ENCODE data around the gene NHS.

NHS gene

DNA sequence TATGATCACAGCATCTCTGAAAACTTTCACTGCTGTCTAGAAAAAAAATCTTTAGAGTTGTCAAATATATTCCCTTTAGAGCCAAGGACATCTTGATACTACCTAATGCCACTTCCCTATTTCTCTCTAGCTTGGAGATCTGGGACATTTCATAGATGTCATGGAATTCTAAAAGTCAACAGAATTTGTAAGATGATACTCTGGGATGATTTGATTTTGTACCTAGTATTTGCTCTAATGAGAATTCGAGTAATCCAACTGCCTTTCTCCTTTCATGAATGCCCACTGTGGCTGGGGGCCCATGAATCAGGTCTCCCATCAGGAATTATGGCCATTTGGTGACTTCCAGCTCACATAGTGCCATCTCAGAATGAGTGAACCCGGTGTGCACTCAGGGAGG, 73.2 kb downstream of the NHS start:
- no peak for DNase-seq (ENCODE audit: low read depth in 2 of 2)

DNA sequence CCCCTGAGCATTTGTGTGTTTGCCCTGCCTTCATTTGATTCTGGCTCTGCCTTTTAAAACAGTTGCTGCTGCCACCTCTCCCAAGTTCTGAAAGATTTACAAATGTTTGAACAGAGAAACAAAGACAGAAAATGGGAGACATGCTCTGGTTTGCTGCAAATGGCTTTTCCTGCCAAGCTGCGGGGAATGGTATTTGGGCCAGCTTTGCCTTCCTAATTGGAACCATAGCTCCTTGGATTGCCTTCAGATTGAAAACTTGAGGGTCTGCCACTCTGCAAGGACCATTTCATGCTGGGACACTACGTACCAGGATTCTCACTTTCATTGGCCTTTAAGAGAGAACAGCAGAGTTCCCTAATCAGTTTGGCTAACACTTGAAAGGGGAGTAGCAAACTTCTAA, 74.9 kb downstream of the NHS start:
- DNase-seq (ENCODE audit: low read depth in 2 of 2): no peak

DNA sequence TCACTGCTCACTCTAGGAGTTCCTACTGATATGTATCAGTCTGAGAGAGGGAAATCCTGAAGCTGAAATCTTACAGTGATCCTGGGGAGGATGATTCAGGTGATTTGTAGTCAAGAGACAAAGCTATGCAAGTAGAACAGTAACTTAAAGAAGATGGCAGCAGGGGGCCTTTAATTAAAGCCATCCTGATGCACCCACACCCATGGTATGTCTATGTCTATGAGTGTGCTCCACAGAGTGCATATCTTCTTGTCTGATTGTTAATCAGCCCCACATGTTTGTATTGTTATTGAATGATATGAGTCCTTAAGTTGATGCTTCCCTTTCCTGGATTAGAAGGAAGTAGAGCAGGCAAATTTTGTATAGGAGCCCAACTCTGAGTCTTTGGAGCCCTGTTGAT, 78.8 kb downstream of the NHS start:
- DNase-seq (ENCODE audit: low read depth in 2 of 2): no peak

DNA sequence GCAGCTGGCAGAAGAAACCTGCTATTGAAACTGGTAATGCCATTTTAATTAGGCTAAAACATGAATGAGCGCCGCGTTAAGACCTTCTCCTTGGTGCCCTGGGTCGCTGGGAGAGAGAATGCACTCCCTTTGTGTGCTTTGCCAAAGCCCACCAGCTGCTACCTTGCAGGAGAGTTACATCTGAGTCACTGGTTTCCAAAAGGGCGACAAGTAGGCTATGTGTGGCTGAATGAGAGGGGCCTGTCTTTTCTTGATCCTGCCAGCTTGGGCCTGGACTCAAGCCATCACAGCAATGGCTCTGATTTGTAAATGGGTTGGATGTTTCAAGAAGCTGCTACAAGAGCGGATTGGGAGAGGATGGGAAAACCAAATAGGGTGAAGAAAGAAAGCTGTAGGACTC, 81.5 kb downstream of the NHS start:
- DNase-seq (ENCODE audit: low read depth in 2 of 2): no peak

DNA sequence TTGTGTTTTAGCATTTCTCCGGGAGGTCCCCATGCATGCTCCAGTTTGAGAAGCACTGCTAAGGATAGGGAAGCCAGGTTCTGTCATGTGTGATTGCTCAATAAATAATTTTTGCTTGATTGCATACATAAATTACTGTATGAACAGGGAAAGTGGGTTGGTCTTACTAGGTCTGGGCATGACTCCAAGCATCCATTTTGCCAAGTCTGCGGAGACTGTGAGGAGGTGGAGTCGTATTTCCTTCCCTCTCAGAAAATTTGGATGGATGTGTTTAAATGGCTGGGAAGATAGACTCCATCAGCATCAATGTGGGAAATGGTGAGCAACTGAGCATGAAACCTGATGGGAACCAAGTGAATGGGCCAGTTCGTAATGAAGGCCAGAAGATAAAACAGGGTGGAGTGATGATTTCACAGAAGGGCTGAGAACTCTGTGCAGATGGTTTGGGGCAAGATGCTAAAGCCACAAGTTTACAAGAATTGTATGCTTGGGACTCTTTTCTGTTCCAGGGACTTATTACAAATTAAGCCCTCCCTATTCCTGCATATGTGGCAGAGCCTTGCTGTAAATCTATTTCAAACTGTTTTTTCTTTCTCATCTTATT, 84.1 kb downstream of the NHS start:
- no peak for DNase-seq (ENCODE audit: low read depth in 2 of 2)

DNA sequence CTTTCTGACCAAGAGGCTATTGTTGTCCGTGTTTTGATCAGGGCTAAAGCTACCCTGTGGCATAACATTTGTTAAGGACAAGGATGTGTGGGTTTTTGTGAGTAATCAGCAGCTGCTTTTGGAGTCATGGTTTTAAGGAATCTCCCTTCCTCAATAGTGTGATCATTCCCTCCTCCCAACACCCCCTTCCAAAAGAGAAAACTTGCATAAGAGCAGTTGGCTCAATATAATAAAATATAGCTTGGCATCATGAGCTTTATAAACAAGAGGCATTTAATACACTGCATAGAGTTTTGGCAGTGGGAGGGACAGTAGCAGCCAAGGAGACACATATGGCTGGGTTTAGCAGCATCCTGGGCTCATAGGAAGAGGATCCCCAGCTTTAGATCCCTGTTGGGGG, 84.7 kb downstream of the NHS start:
- DNase-seq (ENCODE audit: low read depth in 2 of 2): no peak

DNA sequence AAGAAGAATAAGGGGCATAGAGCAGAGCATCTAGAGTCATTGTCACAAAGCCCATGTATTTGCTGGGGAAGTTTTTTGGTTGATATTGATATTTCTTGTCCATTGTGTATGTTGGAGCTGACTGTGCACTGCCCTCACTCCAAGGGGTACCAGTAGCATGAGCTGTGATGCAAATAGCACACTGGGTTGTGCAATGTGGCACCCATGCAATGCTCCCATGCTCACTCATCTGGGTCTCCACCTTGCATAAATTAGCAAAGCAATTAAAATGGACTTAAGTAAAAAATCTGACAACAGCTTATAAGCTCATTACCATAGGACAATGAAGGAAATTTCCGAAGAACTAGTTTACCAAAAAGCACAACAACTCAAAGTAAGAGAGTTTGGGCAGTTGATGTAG, 87.9 kb downstream of the NHS start:
- no peak for DNase-seq (ENCODE audit: low read depth in 2 of 2)

DNA sequence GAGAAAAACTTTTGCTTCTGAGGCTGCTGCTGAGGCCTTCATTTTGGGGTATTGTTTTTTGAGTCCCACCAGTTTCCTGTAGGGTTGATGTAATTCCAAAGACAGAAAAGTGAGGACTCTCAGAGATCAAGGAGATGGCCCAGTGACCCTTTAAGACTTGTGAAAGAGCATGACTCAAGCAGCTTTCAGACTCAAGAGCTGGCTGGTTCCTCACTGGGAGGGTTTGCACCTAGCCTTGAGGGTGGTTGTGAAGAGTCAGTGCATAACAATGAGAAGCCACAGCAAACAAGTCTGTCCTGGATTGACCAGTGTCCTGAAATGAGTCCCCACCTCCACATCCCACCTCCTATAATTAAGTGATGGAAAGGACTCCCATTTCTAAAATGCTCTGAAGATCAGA, 89.2 kb downstream of the NHS start:
- no peak for DNase-seq (ENCODE audit: low read depth in 2 of 2)

DNA sequence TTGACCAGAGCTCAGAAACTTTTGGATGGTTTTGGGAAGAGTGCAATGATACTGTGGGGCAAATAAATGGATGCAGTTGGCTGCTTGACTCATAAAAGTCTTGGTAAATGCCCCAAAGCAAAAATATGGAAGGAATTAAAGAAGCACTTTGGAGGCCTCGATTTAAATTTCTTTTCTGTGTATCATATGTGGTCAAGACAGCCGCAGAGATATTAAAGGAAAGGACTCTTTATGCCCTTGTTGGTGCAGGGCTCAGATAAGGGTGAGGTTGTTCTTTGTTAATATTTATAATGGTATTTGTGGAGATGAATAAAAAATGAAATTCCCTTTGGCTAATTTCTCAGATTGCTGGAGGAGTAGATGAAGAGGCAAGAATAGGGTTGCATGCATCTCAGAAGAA, 90.2 kb downstream of the NHS start:
- no peak for DNase-seq (ENCODE audit: low read depth in 2 of 2)

DNA sequence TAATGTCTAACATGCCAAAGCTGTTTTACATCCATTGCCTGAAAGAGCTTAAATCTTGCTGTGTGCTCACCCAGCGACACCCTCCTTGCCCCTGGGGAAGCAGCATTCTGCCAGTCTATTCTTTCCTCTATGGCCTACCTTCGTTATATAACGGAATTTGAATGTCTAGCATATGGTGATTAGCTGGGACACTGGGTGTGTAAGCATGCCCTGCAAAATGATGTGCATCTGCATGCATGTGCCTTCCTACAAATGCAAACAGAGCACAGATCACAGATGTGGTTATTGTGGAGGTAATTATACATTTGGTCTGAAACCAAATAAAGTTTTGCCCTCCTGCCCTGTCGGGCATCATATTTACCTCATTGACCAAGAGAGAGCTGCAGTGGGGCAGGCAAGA, 90.8 kb downstream of the NHS start:
- no peak for DNase-seq (ENCODE audit: low read depth in 2 of 2)

DNA sequence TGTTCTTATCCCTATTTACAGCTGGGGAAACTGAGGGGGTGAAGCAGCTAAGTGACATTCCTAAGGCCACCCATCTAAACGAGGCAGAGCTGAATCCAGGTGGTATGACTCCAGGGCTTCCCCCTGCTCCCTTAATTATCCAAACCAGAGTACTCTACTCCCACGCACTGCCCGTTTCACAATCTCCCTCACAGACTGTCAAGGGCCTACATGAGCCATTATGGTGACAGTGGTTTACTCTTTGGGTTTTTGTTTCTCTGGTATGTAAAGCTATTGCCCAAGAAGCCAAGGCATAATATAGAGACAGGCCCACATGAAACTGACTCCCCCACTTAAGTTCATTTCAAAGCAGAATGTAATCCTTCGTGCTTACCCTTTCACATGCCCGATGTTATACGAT, 95.1 kb downstream of the NHS start:
- no peak for DNase-seq (ENCODE audit: low read depth in 2 of 2)

DNA sequence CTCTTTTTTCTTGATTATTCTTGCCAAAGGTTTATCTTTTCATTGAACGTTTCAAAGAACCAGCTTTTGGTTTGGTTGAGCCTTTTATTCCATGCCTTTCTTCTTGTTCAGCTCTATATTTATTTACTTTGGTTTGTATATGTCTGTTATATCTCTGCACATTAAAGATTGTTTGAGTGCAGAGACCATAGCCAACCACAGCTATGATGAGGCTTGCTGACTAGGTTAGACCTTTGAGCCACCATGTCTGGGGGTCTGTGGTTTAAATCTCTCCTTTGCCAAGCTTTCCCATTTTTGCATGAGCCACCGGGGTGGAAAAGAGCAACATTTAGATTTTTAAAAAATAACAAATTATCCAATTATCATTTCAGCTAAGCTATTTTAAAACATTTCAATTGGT, 96.1 kb downstream of the NHS start:
- no peak for DNase-seq (ENCODE audit: low read depth in 2 of 2)

DNA sequence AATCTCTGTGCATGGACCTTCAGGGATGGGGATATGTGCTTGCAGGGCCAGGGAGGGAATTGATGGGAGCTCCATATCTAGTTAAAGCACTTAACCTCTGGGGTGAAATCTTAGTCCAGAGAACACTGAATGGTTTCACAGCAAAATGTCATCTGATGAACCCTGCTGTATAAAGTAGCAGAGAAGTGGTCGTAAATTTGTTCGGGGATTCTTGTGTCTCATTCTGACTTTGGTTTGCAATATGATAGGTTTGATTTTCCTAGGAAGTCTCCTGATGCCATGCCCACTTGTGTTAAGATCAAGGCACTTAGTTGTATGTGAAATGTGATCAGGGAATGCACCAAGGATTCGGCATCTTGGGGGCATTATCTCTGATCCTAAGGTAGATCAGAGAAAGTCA, 96.9 kb downstream of the NHS start:
- DNase-seq (ENCODE audit: low read depth in 2 of 2): no peak

DNA sequence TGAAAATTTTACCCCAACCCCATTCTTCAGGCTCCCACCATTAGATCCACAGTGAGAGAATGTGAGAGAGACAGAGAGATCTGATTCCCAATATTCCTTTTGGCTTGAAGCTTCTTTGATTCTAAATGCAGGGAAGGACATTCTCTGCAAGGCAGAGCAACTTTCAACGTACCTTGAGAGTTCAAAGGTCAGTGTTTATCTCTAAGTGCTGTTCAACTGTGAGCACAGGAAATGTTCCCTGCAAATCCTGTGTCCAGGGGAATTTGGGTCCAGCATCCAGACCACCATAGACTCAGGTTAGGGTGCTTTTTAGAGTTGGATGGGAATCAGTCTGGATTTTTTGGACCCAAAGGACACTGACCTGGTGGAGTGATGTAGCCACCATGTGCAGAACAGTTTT, 97.4 kb downstream of the NHS start:
- no peak for DNase-seq (ENCODE audit: low read depth in 2 of 2)

DNA sequence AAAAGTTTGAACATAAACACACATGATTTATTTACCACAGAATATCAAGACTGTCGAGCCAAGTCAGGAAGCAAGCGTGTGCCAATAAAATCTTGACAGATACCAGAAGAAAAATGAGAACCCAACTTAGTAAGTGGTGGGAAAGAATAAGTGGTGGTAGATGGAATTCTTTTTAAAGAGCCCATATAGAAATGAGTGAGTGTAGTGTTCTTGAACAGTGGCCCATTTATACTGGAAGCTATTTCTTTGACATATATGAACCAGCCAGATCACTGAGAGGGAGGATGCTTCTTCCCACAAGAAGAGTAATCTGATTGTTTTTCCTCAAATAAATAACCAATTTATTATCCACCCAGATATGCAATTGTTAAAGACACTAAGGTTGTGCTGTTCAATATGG, 98.0 kb downstream of the NHS start:
- DNase-seq (ENCODE audit: low read depth in 2 of 2): no peak

DNA sequence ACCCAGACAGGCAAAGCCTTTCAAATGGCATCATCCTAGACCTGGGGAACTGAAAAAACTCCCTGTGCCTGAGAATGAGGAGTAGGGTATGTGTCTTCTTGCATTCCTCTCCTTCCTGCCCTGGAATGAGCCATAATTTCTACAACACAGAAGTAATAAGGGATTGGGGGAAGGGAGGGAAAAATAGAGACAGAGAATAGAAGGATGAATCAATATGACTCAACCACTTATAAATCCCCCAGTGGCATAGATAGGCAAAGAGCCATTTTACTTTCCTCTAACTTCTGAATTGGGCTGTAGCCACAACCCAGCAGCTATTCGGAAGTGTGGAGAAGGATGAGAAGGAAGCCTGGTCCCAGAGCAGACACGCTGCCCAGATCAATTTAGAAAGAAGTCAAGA, 99.9 kb downstream of the NHS start:
- no peak for DNase-seq (ENCODE audit: low read depth in 2 of 2)

DNA sequence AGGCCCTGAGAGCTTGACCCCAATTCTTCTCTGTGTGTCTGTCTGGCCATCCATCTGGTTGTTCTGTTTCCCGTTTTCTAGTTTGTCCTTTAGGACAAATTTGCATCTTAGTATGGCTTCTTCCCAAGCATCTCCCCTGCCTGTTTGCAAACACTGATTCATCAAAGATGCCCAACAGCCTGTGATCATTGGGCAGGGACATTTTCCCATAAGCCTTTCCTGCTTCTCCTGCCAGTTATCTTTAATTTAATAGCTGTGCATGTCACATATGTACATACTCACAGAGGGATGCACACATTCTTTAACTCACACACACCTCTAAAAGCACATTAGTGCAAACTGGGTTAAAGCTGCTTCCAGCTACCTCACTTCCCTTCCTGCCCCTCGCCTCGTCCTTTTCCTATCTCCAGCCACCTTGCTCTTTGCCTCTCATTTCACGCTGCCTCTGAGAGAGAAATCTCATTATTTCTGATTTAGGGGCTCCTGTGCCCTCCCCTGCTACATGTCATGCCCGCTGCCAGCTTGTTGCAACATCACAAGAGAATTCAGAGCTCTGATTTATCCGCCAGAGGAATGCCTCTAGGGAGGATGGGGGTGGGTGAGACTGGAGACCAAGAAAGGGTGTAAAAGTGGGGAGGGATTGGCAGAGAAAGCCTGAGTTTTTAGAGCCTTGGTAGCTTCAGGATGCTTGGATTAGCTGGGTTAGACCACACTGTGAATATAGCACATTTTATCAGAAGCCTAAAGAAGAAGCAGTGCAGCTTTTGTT, 100.6 kb downstream of the NHS start:
- no peak for DNase-seq (ENCODE audit: low read depth in 2 of 2)

DNA sequence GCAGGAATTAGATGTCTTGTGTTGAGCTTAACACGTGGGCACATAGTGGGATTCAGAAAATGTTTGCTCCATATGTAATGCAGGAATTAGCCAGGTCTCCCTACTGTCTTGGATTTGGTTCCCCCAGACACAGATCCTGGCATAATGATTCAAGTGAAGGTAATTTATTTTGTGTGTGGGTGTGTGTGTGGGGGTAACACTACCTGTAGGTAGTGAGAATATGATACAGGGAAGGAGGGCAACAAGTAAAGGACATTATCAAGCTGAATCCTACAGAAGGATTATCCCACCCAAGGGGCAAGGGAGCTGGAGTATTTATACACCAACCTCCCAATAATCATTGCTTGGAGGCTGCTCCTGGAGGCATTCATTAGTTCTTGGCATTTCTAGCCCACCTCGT, 101.4 kb downstream of the NHS start:
- DNase-seq (ENCODE audit: low read depth in 2 of 2): no peak

DNA sequence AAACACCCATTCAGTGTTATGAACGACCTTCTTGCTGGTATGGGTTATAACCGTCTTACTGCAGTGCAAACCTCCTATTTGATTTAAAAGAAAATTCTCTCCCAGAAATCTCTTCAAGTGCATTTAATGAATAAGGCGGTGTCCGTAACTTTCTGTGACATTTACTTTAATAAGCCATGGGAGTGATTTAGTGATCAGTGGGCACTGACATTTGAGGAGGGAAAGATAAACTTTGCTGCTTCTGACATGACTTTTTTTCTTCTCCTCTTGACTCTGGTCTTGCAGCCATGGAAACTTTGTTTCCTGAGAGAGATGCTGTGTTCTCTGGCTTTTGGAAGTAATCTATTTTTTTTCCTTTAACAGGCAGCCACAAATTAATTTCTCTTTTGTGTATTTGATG, 106.1 kb downstream of the NHS start:
- DNase-seq (ENCODE audit: low read depth in 2 of 2): no peak

DNA sequence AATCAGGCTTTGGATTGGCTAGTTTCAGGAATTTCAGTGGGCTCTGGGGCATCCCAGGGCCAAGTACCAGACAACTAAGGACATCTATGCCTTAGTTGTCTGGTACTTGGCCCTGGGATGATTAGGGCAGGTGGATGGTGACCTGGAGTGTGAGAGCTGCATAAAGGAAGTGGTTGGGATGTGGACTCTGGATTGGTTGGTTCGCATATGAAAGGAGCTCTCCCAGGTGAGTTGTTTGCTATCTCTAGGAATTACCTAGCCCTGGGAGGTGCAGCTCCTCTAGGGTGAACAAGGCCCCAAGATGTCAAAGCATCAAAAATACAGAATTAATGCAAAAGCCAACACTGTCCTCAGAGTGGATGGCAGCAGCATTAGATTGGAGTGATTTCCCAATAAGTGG, 109.6 kb downstream of the NHS start:
- no peak for DNase-seq (ENCODE audit: low read depth in 2 of 2)

DNA sequence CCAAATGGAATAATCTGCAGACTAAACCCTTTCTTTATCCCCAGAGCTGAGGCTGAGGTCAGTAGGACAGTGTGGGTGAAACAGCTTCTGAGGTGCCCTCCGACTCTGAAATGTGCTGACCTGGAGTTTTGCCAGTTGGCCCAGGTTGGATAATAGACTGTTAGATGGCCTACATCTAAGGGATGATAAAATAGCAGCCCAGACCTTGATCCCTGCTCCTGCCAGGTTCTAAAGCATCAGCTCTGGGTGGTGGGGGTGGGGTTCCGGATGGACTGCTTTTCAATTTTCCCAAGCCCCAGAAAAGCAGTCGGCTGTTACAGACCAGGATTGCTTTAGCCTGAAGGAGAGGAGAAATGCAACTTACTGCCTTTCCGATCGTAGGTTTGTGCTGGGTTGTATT, 110.4 kb downstream of the NHS start:
- DNase-seq (ENCODE audit: low read depth in 2 of 2): no peak

DNA sequence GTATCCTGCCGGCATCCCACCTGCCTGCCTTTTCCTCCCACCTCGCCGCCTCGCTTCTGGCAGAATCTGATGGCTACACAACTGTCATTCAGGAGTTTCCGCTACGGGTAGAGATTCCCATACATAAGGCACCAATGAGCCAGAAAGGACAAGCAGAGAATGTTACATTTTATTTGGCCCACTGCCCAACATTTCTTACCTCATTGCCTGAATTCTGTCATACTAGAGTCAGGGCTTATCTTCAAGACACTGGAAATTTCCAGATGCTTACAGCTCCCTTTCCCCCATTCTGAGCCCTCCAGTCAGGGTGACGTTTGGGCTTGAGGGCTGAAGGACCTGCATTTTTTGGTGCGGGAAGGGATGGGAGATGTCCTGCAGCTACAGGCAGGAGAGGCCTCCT, 113.0 kb downstream of the NHS start:
- DNase-seq (ENCODE audit: low read depth in 2 of 2): no peak

DNA sequence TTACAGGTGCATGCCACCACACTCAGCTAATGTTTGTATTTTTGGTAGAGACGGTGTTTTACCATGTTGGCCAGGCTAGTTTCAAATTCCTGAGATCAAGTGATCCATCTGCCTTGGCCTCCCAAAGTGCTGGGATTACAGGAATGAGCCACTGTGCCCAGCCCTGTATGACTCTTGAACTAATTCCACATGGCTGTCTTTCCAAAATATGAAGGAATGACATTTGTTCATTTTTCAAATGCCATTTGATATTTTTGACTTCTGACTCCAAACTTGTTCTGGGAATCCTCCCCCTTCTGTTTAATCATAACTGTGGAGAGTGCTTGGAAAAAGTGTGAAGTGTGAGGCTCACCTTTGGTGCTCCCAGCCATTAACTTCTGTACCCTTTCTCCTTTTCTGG, 119.2 kb downstream of the NHS start:
- no peak for DNase-seq (ENCODE audit: low read depth in 2 of 2)

DNA sequence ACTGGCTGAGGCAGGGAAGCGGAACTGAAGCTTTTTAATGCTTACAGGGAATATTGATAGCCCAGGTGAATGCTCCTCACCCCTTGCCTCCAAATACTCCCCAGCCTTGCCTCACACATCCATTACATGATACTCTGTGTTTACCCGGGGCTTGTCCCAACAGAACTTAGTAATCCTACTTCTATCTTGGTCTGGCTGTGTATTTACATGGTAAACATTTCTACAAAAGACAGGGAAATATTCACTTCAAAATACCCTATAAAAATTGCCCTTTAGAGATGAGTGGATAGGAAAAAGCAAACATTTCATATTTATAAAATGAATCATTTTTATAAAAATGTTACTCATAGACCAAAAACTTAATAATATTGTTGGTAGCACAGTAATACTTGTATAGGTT, 120.1 kb downstream of the NHS start:
- DNase-seq (ENCODE audit: low read depth in 2 of 2): no peak

All from stimulated activated CD8-positive, alpha-beta memory T cell treated with anti-CD3 and anti-CD28 coated beads, Interleukin-2, amount 100 ng/mL, for 1 hour (primary cell).